Measurements from ENCODE around the gene PARD3B. TPM values are rescaled to one million over a fixed set of nuclear protein-coding genes. Genes with fewer than 3 reads are reported as not detected.

Gene PARD3B
- total RNA-seq, 4 donors from 2014 or later: 32.8 to 69.6 (median 47.3) TPM

- no peak for TF ChIP-seq CTCF (IDR thresholded peaks at IDR 0.05; ENCODE audit: low read depth)
Measured at GRCh38 chr2:204986641-204987040, 441.4 kb downstream of the PARD3B start.

- TF ChIP-seq CTCF (IDR thresholded peaks at IDR 0.05; ENCODE audit: low read depth): no peak
Measured at GRCh38 chr2:204988836-204989235, 443.6 kb downstream of the PARD3B start.

GRCh38 chr2:204989877-204990276, 444.6 kb downstream of the PARD3B start:
- no peak for TF ChIP-seq CTCF (IDR thresholded peaks at IDR 0.05; ENCODE audit: low read depth)

GRCh38 chr2:205001300-205001966, 456.2 kb downstream of the PARD3B start:
- no peak for TF ChIP-seq CTCF (IDR thresholded peaks at IDR 0.05; ENCODE audit: low read depth)

GRCh38 chr2:205002390-205002789, 457.1 kb downstream of the PARD3B start:
- no peak for TF ChIP-seq CTCF (IDR thresholded peaks at IDR 0.05; ENCODE audit: low read depth)

GRCh38 chr2:205003288-205003687, 458.0 kb downstream of the PARD3B start:
- TF ChIP-seq CTCF (IDR thresholded peaks at IDR 0.05; ENCODE audit: low read depth): no peak

- TF ChIP-seq CTCF (IDR thresholded peaks at IDR 0.05; ENCODE audit: low read depth): no peak
Measured at GRCh38 chr2:205010196-205010595, 464.9 kb downstream of the PARD3B start.

Data from subcutaneous adipose tissue (tissue), 4 donors.